ENCODE data around the gene RAPGEF4.
"Not testable (repeated sequence)": the region's sequence is repeated elsewhere in the genome, so short reads cannot be mapped to it uniquely, and the experiment has no call there.

Gene RAPGEF4

DNA sequence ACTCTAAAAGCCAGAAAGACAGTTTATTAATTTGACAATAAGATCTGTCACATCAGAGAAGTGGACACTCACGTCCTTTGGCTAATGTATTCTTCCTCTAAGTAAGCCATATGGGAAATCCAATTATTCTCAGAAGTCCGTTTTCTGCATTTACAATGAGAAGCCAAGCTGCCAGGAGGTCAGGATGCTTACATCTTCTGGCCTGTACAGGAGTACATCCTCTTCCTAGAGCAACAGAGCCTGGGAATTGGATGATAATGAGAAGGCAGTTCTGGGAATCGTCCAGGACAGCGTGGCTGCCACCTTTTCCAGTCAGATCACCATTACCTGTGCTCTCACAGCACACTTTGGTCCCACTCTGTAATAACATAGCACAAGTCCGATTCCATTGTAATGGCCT, 5.2 kb downstream of the RAPGEF4 start:
- no peak for DNase-seq (ENCODE audit: low read depth)
- no peak overlapping the region for H3K4me3 ChIP-seq (replicated peaks; ENCODE audit: low read depth, low read length)
- no peak for TF ChIP-seq CTCF (IDR thresholded peaks at IDR 0.05; ENCODE audit: low read length, missing control alignments)

- DNase-seq (ENCODE audit: low read depth), result no peak
- H3K4me3 ChIP-seq (replicated peaks; ENCODE audit: low read depth, low read length), result no peak overlapping the region
- no peak for TF ChIP-seq CTCF (IDR thresholded peaks at IDR 0.05; ENCODE audit: low read length, missing control alignments)
These were observed 7.4 kb downstream of the RAPGEF4 start for GRCh38 chr2:172742931-172743540.

DNA sequence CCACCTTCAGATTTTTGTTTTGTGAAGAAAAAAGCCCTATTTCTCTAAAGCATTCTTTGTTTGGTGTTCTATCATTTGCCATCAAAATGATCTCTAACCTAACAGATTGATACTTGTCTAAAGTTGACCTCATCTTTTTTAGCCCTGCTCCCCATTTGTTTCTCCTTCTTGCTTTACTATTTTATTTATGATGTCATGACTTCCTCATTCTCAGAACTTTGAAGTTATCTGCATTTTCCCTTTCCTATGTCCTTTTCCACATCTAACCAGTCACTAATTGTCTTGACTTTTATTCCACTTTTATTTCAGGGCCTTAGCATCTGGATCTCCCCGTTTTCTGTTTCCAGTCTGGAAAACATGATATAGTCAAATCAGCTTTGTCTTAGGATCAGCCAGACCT, 8.3 kb downstream of the RAPGEF4 start:
- H3K4me3 ChIP-seq (replicated peaks; ENCODE audit: low read depth, low read length), result no peak overlapping the region
- TF ChIP-seq CTCF (IDR thresholded peaks at IDR 0.05; ENCODE audit: low read length, missing control alignments), result no peak
- no peak for DNase-seq (ENCODE audit: low read depth)

DNA sequence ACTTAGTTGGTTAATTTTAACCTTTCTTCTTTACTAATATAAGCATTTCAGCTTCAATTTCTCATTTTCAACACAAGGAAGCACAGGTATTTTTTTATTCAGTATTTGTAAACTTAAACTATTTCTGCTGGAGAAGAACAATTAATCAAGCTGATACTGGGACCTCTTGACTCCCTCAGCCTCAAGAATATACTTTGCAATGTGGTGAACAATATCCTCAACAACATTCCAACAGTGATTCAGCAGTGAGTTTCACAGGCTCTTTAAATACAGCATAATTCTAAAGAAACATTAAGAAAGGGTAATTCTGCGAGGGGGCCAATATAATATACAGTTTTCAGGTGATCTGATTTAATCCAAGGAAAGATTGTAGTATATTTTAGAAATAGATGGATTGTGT, 10.0 kb downstream of the RAPGEF4 start:
- TF ChIP-seq CTCF (IDR thresholded peaks at IDR 0.05; ENCODE audit: low read length, missing control alignments), result no peak
- no peak overlapping the region for H3K4me3 ChIP-seq (replicated peaks; ENCODE audit: low read depth, low read length)
- peak; percentile 24 for DNase-seq (ENCODE audit: low read depth)

DNA sequence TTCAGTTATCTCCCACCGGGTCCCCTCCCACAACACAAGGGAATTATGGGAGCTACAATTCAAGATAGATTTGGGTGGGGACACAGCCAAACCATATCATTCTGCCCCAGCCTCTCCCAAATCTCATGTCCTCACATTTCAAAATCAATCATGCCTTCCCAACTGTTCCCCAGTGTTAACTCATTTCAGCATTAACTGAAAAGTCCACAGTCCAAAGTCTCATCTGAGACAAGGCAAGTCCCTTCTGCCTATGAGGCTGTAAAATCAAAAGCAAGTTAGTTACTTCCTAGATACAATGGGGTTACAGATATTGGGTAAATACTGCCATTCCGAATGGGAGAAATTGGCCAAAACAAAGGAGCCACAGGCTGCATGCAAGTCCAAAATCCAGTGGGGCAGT, 12.9 kb downstream of the RAPGEF4 start:
- not testable (repeated sequence) for H3K4me3 ChIP-seq (replicated peaks; ENCODE audit: low read depth, low read length); DNase-seq (ENCODE audit: low read depth)

GRCh38 chr2:172749388-172749787, 13.7 kb downstream of the RAPGEF4 start:
- H3K4me3 ChIP-seq (replicated peaks; ENCODE audit: low read depth, low read length), result no peak overlapping the region
- DNase-seq (ENCODE audit: low read depth), result no peak
- TF ChIP-seq CTCF (IDR thresholded peaks at IDR 0.05; ENCODE audit: low read length, missing control alignments), result no peak

GRCh38 chr2:172751564-172751963, 15.9 kb downstream of the RAPGEF4 start:
- no peak overlapping the region for H3K4me3 ChIP-seq (replicated peaks; ENCODE audit: low read depth, low read length)
- no peak for TF ChIP-seq CTCF (IDR thresholded peaks at IDR 0.05; ENCODE audit: low read length, missing control alignments)
- no peak for DNase-seq (ENCODE audit: low read depth)
